Ovary (tissue), 3 donors: ENCODE data around the gene C1QTNF1.

Experiments
- POLR2A ChIP-seq: fragments of 450-650 bp; IDR thresholded peaks from one replicate; pipeline ENCODE4 v1.6.1; 2017; ENCODE audit warnings: antibody characterized with exemption, mild to moderate bottlenecking, moderate library complexity
- TF ChIP-seq, protein P1 (sequence below), 3 donors: fragments of 450-650 bp in 2 of 3; fragments of 200-600 bp in 1 of 3; IDR thresholded peaks; one replicate each; pipeline versions ENCODE4 v1.5.1 to v1.8.0; 2016 to 2022; ENCODE audit warnings: antibody characterized with exemption in 3 of 3, mild to moderate bottlenecking in 1 of 3
- donor health status: DM: no; HTN: no; CAD: no.

DNA sequence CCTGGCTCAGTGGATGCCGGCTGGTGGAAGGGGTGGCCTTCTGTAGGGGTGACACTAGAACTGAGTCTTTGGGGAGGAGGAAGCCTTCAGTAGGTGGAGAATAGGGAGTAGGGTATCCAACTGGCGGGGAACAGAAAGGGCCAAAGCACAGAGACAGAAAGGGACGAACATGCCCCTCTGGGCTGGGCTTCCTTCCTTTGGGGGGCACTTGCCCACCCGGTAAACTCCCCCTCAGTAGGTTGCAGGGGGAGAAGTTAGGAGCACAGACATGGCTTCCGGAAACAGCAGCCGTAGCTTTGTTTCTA is 51.4 kb downstream of the C1QTNF1 start:
- TF ChIP-seq, protein P1, sequence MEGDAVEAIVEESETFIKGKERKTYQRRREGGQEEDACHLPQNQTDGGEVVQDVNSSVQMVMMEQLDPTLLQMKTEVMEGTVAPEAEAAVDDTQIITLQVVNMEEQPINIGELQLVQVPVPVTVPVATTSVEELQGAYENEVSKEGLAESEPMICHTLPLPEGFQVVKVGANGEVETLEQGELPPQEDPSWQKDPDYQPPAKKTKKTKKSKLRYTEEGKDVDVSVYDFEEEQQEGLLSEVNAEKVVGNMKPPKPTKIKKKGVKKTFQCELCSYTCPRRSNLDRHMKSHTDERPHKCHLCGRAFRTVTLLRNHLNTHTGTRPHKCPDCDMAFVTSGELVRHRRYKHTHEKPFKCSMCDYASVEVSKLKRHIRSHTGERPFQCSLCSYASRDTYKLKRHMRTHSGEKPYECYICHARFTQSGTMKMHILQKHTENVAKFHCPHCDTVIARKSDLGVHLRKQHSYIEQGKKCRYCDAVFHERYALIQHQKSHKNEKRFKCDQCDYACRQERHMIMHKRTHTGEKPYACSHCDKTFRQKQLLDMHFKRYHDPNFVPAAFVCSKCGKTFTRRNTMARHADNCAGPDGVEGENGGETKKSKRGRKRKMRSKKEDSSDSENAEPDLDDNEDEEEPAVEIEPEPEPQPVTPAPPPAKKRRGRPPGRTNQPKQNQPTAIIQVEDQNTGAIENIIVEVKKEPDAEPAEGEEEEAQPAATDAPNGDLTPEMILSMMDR (IDR thresholded peaks at IDR 0.05), result no peak
- TF ChIP-seq POLR2A, result no peak
